Keratinocyte (primary cell): ENCODE results near the gene HK1. TPM values are rescaled to one million over a fixed set of nuclear protein-coding genes. Genes with fewer than 3 reads are reported as not detected.

Experiments
- DNase-seq: peaks from one replicate; pipeline ENCODE4 v3.0.0-alpha.2; 2011; ENCODE audit warnings: low read depth, missing footprints, low spot score
- FAIRE-seq: peaks from 2 replicates; lab custom pipeline; 2011; peaks lifted over from hg19 to GRCh38; lab: Jason Lieb, UNC
- H2AFZ ChIP-seq: 2 replicates; pipeline ENCODE4 v1.6.0; 2012; ENCODE audit warnings: low read length, control low read depth, inconsistent platforms; ENCODE audit not compliant: control insufficient read depth
- H3K27ac ChIP-seq: 2 replicates; pipeline ENCODE4 v1.5.1; 2011; ENCODE audit warnings: low read length; ENCODE audit not compliant: control insufficient read depth, insufficient read depth
- H3K27me3 ChIP-seq: 3 replicates; pipeline ENCODE4 v1.6.0; 2011; ENCODE audit warnings: low read length; ENCODE audit not compliant: control insufficient read depth, insufficient read depth; ENCODE audit errors: extremely low read depth
- H3K36me3 ChIP-seq, 2 experiments: 2 replicates in 1 of 2; 3 replicates in 1 of 2; pipeline ENCODE4 v1.5.1; 2011; ENCODE audit warnings: low read length in 2 of 2, mild to moderate bottlenecking in 1 of 2; ENCODE audit not compliant: control insufficient read depth in 2 of 2, insufficient read depth in 2 of 2; ENCODE audit errors: extremely low read depth in 1 of 2
- H3K4me1 ChIP-seq: 3 replicates; pipeline ENCODE4 v1.5.1; 2011; ENCODE audit warnings: low read length; ENCODE audit not compliant: control insufficient read depth, insufficient read depth; ENCODE audit errors: extremely low read depth
- H3K4me2 ChIP-seq: 3 replicates; pipeline ENCODE4 v1.6.0; 2011; ENCODE audit warnings: low read depth, low read length; ENCODE audit not compliant: control insufficient read depth, insufficient read depth; ENCODE audit errors: extremely low read depth
- H3K4me3 ChIP-seq, 3 experiments: fragments of 200-600 bp in 1 of 3; sonication (generic) in 1 of 3; 2 replicates in 2 of 3; 3 replicates in 1 of 3; pipeline ENCODE4 v1.5.1; 2011 to 2016; ENCODE audit warnings: low read length in 3 of 3, mild to moderate bottlenecking in 3 of 3, control low read depth in 2 of 3, inconsistent platforms in 1 of 3, low read depth in 1 of 3, mixed read lengths in 1 of 3, mixed run types in 1 of 3, moderate library complexity in 1 of 3; ENCODE audit not compliant: control insufficient read depth in 2 of 3, insufficient read depth in 2 of 3; ENCODE audit errors: extremely low read depth in 1 of 3
- H3K79me2 ChIP-seq: 2 replicates; pipeline ENCODE4 v1.6.0; 2012; ENCODE audit warnings: low read length; ENCODE audit not compliant: control insufficient read depth, insufficient read depth
- H3K9ac ChIP-seq: 3 replicates; pipeline ENCODE4 v1.6.0; 2011; ENCODE audit warnings: low read length; ENCODE audit not compliant: control insufficient read depth, insufficient read depth; ENCODE audit errors: extremely low read depth
- H3K9me1 ChIP-seq: 3 replicates; pipeline ENCODE4 v1.6.0; 2011; ENCODE audit warnings: low read length; ENCODE audit not compliant: control insufficient read depth, insufficient read depth; ENCODE audit errors: extremely low read depth
- H3K9me3 ChIP-seq: 2 replicates; pipeline ENCODE4 v1.5.1; 2012; ENCODE audit warnings: low read depth, low read length; ENCODE audit not compliant: control insufficient read depth
- H4K20me1 ChIP-seq: 3 replicates; pipeline ENCODE4 v1.6.0; 2011; ENCODE audit warnings: low read length; ENCODE audit not compliant: control insufficient read depth, insufficient read depth; ENCODE audit errors: extremely low read depth
- CTCF ChIP-seq, 3 experiments: IDR thresholded peaks in 1 of 3; conservative IDR thresholded peaks in 1 of 3; optimal IDR thresholded peaks in 1 of 3; 2 replicates in 2 of 3; 3 replicates in 1 of 3; pipeline versions ENCODE3 to v1.5.1; 2011; ENCODE audit warnings: low read length in 3 of 3, mild to moderate bottlenecking in 3 of 3, moderate library complexity in 2 of 3, control low read depth in 1 of 3, inconsistent platforms in 1 of 3; ENCODE audit not compliant: insufficient read depth in 2 of 3; ENCODE audit errors: extremely low read depth in 1 of 3
- EZH2 ChIP-seq: IDR thresholded peaks from one replicate; pipeline ENCODE4 v1.6.1; 2012; ENCODE audit warnings: inconsistent platforms, mild to moderate bottlenecking, low read length, moderate library complexity
- dilution Hi-C: fragments of 300-500 bp; cut with MboI; formaldehyde crosslinking; loops from one replicate; pipeline ENCODE4 v1.7.0; 2020; ENCODE audit warnings: low sequenced_read_pairs; ENCODE audit not compliant: extremely low pct_ligation_motif_present
- polyA plus RNA-seq, 5 experiments: library from polyadenylated mRNA; depleted of rRNA in 3 of 5; stranded (reverse) in 3 of 5; stranded (forward) in 1 of 5; unstranded in 1 of 5; fragments of >200 nt; gene quantifications; 1 replicate in 1 of 5; 2 replicates in 3 of 5; 3 replicates in 1 of 5; pipeline versions ENCODE4 v1.2.1 to v1.2.3, GENCODE V29; 2011 to 2012; ENCODE audit warnings: missing spikeins in 2 of 5, low read depth in 1 of 5, low replicate concordance in 1 of 5

HK1 gene
- polyA plus RNA-seq, 1 donor (not counting 4 experiments of a cell fraction or from before 2014, with no cell fraction given): 106 TPM

GRCh38 chr10:69285699-69286098 lies 7.4 kb downstream of the HK1 start:
- no peak overlapping the region for H3K4me3 ChIP-seq
- no peaks in the 10 kb centered on the region for H3K36me3 ChIP-seq
- no peak overlapping the region for H3K9ac ChIP-seq
- no peaks in the 10 kb centered on the region for H3K4me1 ChIP-seq
- peaks cover 4% of the 10 kb centered on the region for H3K27me3 ChIP-seq
- no peak overlapping the region for H3K4me2 ChIP-seq
- TF ChIP-seq EZH2 (no peak), CTCF (optimal IDR thresholded peaks at IDR 0.05 in 1 of 3, IDR thresholded peaks at IDR 0.05 in 1 of 3, conservative IDR thresholded peaks at IDR 0.05 in 1 of 3; ENCODE audit: extremely low read depth in 1 of 3, insufficient read depth in 2 of 3, low read length in 3 of 3) (no peak)
- H3K9me3 ChIP-seq: no peaks in the 10 kb centered on the region
- no peaks in the 10 kb centered on the region for H4K20me1 ChIP-seq
- no peak overlapping the region for H3K27ac ChIP-seq
- dilution Hi-C loops: no loop called here
- H3K79me2 ChIP-seq: no peaks in the 10 kb centered on the region
- no peaks in the 10 kb centered on the region for H3K9me1 ChIP-seq
- DNase-seq: no peak
- no peak for FAIRE-seq
- no peak overlapping the region for H2AFZ ChIP-seq

- no peaks in the 10 kb centered on the region for H3K9me3 ChIP-seq
- dilution Hi-C loops: no loop called here
- H4K20me1 ChIP-seq: no peaks in the 10 kb centered on the region
- H3K9ac ChIP-seq: no peak overlapping the region
- H3K4me3 ChIP-seq: no peak overlapping the region
- H3K27ac ChIP-seq: no peak overlapping the region
- H3K27me3 ChIP-seq: peaks cover 8% of the 10 kb centered on the region
- no peak overlapping the region for H3K4me2 ChIP-seq
- no peaks in the 10 kb centered on the region for H3K4me1 ChIP-seq
- no peaks in the 10 kb centered on the region for H3K9me1 ChIP-seq
- no peak for TF ChIP-seq CTCF (optimal IDR thresholded peaks at IDR 0.05 in 1 of 3, IDR thresholded peaks at IDR 0.05 in 1 of 3, conservative IDR thresholded peaks at IDR 0.05 in 1 of 3; ENCODE audit: extremely low read depth in 1 of 3, insufficient read depth in 2 of 3, low read length in 3 of 3)
- TF ChIP-seq EZH2: no peak
- no peaks in the 10 kb centered on the region for H3K36me3 ChIP-seq
- no peak overlapping the region for H2AFZ ChIP-seq
- DNase-seq: no peak
- no peak for FAIRE-seq
- no peaks in the 10 kb centered on the region for H3K79me2 ChIP-seq
Measured at GRCh38 chr10:69287181-69287580, 8.9 kb downstream of the HK1 start.
